Measurements from ENCODE around the gene SEPTIN12. TPM values are rescaled to one million over a fixed set of nuclear protein-coding genes. Genes with fewer than 3 reads are reported as not detected.
A peak's percentile ranks its signal among the peaks of the same experiment; 100 is the strongest.

Gene SEPTIN12
- total RNA-seq, 1 donor from 2014 or later: 0.65 TPM

GRCh38 chr16:4802659-4803287 is 14.6 kb upstream of the SEPTIN12 start:
- Mint-ChIP-seq H3K27ac (ENCODE audit: unreplicated experiment) (peak overlapping the region; percentile 62), H3K4me1 (peaks cover 9% of the 10 kb centered on the region), H3K36me3 (ENCODE audit: low read depth) (peaks cover 6% of the 10 kb centered on the region), H3K9me3 (no peaks in the 10 kb centered on the region), H3K27me3 (ENCODE audit: low read depth) (no peaks in the 10 kb centered on the region), H3K4me3 (peak overlapping the region; percentile 89)
- no peak for TF ChIP-seq CTCF (conservative IDR thresholded peaks at IDR 0.05)
- DNase-seq (ENCODE audit: low read depth, low spot score): peak; percentile 89

- peak within 1 kb of the TSS; percentile 62 for H3K27ac Mint-ChIP-seq (ENCODE audit: unreplicated experiment)
- no peaks in the 10 kb centered on the region for H3K36me3 Mint-ChIP-seq (ENCODE audit: low read depth)
- H3K4me1 Mint-ChIP-seq: peaks cover 9% of the 10 kb centered on the region
- no peak for TF ChIP-seq CTCF (conservative IDR thresholded peaks at IDR 0.05)
- H3K4me3 Mint-ChIP-seq: peak within 1 kb of the TSS; percentile 91
- DNase-seq (ENCODE audit: low read depth, low spot score): no peak
- H3K27me3 Mint-ChIP-seq (ENCODE audit: low read depth): no peaks in the 10 kb centered on the region
- H3K9me3 Mint-ChIP-seq: no peaks in the 10 kb centered on the region
These were observed 14.0 kb upstream of the SEPTIN12 start, which contains the start of gene ROGDI for GRCh38 chr16:4801962-4802658. Gene ROGDI, minus strand, starts transcription at chr16:4802633. Its CDS starts 62 bp downstream, at chr16:4802571.

- DNase-seq (ENCODE audit: low read depth, low spot score): peak; percentile 9
- Mint-ChIP-seq H3K27me3 (ENCODE audit: low read depth) (no peaks in the 10 kb centered on the region), H3K4me1 (peaks cover 9% of the 10 kb centered on the region)
These were observed 13.2 kb upstream of the SEPTIN12 start for GRCh38 chr16:4801051-4801961.

GRCh38 chr16:4800290-4801041 is 12.3 kb upstream of the SEPTIN12 start:
- Mint-ChIP-seq H3K4me3 (peak overlapping the region; percentile 74), H3K4me1 (peaks cover 9% of the 10 kb centered on the region), H3K27me3 (ENCODE audit: low read depth) (no peaks in the 10 kb centered on the region), H3K36me3 (ENCODE audit: low read depth) (no peaks in the 10 kb centered on the region), H3K27ac (ENCODE audit: unreplicated experiment) (no peak overlapping the region), H3K9me3 (no peaks in the 10 kb centered on the region)
- no peak for DNase-seq (ENCODE audit: low read depth, low spot score)
- no peak for TF ChIP-seq CTCF (conservative IDR thresholded peaks at IDR 0.05)

More at GRCh38 chr16:4801051-4801961, 13.2 kb upstream of the SEPTIN12 start:
- H3K9me3 Mint-ChIP-seq: no peaks in the 10 kb centered on the region
- H3K27ac Mint-ChIP-seq (ENCODE audit: unreplicated experiment): no peak overlapping the region
- no peaks in the 10 kb centered on the region for H3K36me3 Mint-ChIP-seq (ENCODE audit: low read depth)
- no peak for TF ChIP-seq CTCF (conservative IDR thresholded peaks at IDR 0.05)
- peak overlapping the region; percentile 91 for H3K4me3 Mint-ChIP-seq
